Mucosa of stomach (tissue), 1 donor: ENCODE data around the gene MBD2.

ENCODE experiments used
- H3K27me3 ChIP-seq: one replicate; pipeline ENCODE4 v1.7.0; 2013; ENCODE audit warnings: mild to moderate bottlenecking, low read length; ENCODE audit not compliant: control insufficient read depth, insufficient read depth
- H3K36me3 ChIP-seq: one replicate; pipeline ENCODE4 v1.7.0; 2013; ENCODE audit warnings: low read length; ENCODE audit not compliant: control insufficient read depth, insufficient read depth
- H3K4me1 ChIP-seq: one replicate; pipeline ENCODE4 v1.7.0; 2013; ENCODE audit warnings: mild to moderate bottlenecking, low read length; ENCODE audit not compliant: control insufficient read depth, insufficient read depth
- H3K4me3 ChIP-seq: one replicate; pipeline ENCODE4 v1.7.0; 2013; ENCODE audit warnings: low read length
- H3K9ac ChIP-seq: one replicate; pipeline ENCODE4 v1.7.0; 2013; ENCODE audit warnings: mild to moderate bottlenecking, low read length, moderate library complexity
- H3K9me3 ChIP-seq: one replicate; pipeline ENCODE4 v1.7.0; 2013; ENCODE audit warnings: mild to moderate bottlenecking, low read length, moderate library complexity; ENCODE audit not compliant: control insufficient read depth
- donor health status: Pancreatic carcinoma.

Gene MBD2

DNA sequence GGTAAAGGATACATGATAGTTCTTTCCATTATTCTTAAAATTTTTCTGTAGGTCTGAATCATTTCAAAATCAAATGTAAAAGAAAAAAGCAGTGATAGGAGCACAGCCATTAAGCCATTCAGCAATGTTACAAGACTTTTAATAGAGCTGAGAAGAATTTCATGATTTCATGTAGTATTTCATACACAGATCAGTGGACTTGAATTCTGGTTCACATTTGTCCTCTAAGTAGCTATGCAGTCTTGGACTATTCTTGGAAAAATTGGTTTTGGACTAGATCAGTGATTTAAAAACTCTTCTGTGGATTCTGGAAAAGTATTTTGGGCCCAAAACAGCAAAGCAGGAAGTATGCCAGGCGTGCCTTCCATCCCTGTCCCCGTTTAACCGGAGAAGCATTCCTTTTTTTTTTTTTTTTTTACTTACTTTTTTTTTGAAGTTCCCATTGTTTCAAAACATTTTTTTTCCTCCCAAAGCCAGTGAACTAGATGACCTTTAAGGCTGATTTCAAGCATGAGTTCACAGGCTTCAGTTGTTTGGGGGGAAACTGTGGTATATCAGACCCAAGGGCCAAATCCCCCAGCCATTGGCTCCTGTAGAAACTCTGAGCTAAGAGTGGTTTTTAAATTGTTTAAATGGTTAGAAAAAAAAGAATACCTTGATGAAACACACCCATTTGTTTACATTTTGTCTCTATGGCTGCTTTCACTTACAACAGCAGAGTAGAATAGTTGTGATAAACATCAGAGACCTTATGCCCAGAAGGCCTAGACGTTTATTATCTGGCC lies 27.3 kb upstream of the MBD2 start:
- Histone ChIP-seq H3K27me3 (no peaks in the 10 kb centered on the region), H3K9ac (no peak overlapping the region), H3K9me3 (no peaks in the 10 kb centered on the region), H3K4me1 (no peaks in the 10 kb centered on the region), H3K36me3 (no peaks in the 10 kb centered on the region), H3K4me3 (no peak overlapping the region)

DNA sequence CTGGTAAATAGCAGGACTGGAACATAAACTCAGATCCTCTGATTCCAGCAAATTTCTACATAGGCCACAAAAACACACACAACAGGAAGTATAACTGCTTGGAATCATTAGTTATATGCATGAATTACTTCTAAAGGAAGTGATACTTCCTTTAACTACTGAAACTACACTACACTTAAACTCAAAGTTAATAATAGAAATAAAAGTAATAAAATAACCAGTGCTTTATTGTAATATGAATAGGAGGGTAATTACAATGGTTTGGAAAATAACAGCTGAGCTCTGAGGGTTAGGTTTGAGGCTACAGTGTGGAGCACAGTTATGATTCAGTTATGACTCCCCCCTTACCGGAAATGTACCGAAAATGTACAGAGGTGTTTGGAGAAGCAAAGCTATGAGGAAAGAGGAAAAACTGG lies 26.4 kb upstream of the MBD2 start:
- H3K4me3 ChIP-seq = no peak overlapping the region
- no peaks in the 10 kb centered on the region for H3K4me1 ChIP-seq
- H3K9ac ChIP-seq = no peak overlapping the region
- no peaks in the 10 kb centered on the region for H3K27me3 ChIP-seq
- no peaks in the 10 kb centered on the region for H3K36me3 ChIP-seq
- H3K9me3 ChIP-seq = no peaks in the 10 kb centered on the region

DNA sequence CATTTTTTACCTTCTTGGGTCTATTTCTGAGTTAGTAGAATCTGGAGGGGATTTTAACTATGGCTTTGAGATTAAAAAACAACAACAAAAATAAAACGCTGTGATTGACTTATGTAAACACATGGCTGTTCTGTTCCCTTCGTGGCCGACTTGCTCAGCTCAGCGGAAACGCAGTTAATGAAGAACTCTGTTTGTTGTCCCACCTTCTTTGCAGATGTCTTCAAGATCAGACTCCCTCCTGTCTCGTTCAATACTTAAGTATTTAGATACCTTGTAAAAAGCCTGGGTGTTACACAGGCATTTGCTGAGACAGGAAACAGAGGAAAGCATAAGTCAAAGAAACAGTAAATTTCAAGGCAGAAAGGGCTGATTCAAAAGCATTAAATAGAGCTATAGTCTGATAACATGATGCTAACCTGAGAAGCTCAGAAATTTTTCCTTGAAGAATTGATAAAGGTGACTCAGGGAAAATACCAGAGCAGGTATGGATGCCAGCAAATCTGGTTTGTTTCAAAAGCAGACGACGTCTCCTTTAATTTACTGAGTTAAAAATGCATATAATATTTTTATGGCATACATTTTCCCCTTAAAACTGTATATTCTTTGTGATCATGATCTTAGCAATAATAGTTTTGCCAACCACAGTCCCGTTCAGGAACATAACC lies 23.2 kb upstream of the MBD2 start:
- H3K27me3 ChIP-seq = no peaks in the 10 kb centered on the region
- H3K4me3 ChIP-seq = no peak overlapping the region
- H3K9ac ChIP-seq = no peak overlapping the region
- H3K36me3 ChIP-seq = no peaks in the 10 kb centered on the region
- no peaks in the 10 kb centered on the region for H3K4me1 ChIP-seq
- no peaks in the 10 kb centered on the region for H3K9me3 ChIP-seq

DNA sequence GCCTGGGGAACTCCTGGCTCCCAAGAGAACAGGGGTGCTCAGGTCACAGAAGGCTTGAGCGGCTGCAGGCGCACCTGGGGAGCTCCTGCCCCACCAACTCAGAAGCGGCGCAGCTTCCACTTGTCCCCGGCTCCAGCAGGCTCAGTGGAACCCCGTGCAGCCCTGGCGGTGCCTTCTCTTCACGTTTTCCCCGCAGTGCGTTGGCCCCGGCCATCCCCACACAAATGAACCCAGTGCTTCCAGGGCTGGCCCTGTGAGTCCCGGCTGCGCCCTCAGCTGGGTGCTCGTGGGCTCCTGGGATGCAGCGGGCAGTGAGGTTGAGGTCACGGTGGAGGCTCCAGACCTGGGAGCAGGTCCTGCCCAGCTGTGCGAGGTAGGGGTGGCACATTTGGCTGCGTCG lies 17.9 kb upstream of the MBD2 start:
- Histone ChIP-seq H3K4me1 (no peaks in the 10 kb centered on the region), H3K36me3 (no peaks in the 10 kb centered on the region), H3K4me3 (no peak overlapping the region), H3K9ac (no peak overlapping the region), H3K27me3 (no peaks in the 10 kb centered on the region), H3K9me3 (no peaks in the 10 kb centered on the region)

DNA sequence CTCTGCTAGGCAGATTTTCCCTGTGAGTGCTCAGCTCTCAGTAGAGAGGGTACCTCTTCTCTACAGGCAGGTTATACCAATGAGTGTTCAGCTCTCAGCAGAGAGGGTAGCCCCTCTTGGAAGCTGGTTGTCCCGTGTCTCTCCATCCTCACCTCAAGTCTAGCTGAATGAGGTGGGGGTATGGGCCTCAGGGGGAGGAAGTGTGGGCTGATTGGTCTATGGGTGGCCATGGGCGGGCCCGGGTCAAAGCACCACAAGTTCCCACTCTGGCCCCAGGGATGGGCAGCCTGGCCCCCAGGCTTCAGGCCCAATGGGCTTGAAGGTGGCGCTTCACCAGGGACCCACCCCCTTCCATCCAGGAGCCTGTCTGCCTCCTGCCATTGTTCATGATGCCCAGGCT lies 17.0 kb upstream of the MBD2 start:
- Histone ChIP-seq H3K4me1 (no peaks in the 10 kb centered on the region), H3K9ac (no peak overlapping the region), H3K36me3 (no peaks in the 10 kb centered on the region), H3K9me3 (no peaks in the 10 kb centered on the region), H3K27me3 (no peaks in the 10 kb centered on the region), H3K4me3 (no peak overlapping the region)

- H3K4me1 ChIP-seq = no peaks in the 10 kb centered on the region
- no peak overlapping the region for H3K4me3 ChIP-seq
- no peaks in the 10 kb centered on the region for H3K27me3 ChIP-seq
- no peak overlapping the region for H3K9ac ChIP-seq
- H3K36me3 ChIP-seq = no peaks in the 10 kb centered on the region
- no peaks in the 10 kb centered on the region for H3K9me3 ChIP-seq
These were observed 16.2 kb upstream of the MBD2 start for GRCh38 chr18:54240629-54241107.

DNA sequence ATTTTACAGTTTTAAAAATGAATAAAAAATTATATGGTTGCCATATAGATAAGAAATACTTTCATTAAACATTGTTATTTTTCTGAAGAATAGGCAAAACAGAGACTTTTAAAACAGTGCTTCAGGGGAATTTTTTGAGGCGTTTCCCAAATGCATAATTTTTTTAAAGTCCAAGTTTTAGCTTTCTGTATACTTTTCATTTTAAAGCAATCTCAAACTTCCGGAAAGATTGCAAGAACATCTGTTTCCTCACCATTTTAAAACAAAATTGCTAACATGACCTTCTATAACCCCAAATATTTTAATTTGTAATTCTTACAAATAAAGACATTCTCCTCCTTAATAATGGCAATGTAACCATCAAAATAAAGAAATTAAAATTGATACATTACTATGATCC lies 15.1 kb upstream of the MBD2 start:
- H3K36me3 ChIP-seq = no peaks in the 10 kb centered on the region
- H3K9me3 ChIP-seq = no peaks in the 10 kb centered on the region
- no peak overlapping the region for H3K4me3 ChIP-seq
- H3K27me3 ChIP-seq = no peaks in the 10 kb centered on the region
- no peaks in the 10 kb centered on the region for H3K4me1 ChIP-seq
- no peak overlapping the region for H3K9ac ChIP-seq

DNA sequence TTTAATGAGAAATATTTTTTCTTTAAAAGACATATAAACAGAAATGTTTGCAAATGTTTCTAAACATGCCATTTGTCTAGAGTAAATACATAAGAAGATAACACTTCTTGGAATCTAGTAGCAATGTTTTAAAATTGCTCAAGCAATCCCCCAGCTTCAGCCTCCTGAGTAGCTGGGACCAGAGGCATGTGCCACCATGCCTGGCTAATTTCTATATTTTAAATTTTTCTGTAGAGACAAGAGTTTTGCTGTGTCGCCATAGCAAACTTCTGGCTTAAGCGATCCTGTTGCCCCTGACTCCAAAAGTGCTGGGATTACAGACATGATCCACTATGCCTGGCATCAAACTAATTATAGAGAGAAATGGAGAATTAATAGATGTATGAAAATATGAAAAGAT lies 14.6 kb upstream of the MBD2 start:
- no peaks in the 10 kb centered on the region for H3K27me3 ChIP-seq
- no peak overlapping the region for H3K4me3 ChIP-seq
- H3K9me3 ChIP-seq = no peaks in the 10 kb centered on the region

DNA sequence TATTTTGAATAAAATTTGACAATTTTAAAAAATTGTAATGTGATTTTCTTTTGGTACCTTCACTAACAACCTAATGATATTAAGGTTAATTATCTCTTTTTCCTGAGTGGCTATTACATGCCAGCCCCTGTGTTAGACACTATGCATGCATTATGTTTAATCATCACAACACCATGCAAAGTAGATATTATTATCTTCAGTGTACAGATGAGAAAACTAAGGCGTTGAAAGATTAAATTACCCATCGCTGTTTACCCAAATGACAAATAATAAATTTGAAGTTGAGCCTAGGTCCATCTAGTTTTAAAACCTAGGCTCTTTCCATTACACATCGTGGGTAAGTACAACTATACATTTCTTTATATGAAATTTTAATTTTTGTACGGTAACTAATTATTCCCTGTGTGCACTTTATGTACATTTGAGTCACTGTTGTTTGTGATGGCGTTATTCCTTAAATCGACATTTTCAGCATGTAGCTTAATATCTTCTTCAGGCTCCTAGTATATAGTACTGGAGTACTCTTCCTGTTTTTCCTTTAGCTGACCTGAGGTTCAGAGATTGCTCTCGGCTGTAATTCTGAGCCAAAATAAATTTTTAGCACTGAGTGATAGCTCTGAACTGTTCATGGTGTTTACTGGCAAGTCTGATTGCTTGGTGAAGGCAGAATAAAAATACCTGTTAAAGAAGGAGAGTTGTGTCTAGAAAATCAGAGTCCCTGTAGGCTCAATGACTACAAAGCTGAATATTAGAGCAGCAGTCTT lies 13.9 kb upstream of the MBD2 start:
- Histone ChIP-seq H3K4me1 (no peaks in the 10 kb centered on the region), H3K4me3 (no peak overlapping the region)

More for the DNA sequence above, 14.6 kb upstream of the MBD2 start:
- no peaks in the 10 kb centered on the region for H3K4me1 ChIP-seq
- H3K9ac ChIP-seq = no peak overlapping the region
- H3K36me3 ChIP-seq = no peaks in the 10 kb centered on the region

GRCh38 chr18:54235871-54236270 lies 11.4 kb upstream of the MBD2 start:
- H3K9me3 ChIP-seq = no peaks in the 10 kb centered on the region
- no peaks in the 10 kb centered on the region for H3K36me3 ChIP-seq
- no peaks in the 10 kb centered on the region for H3K4me1 ChIP-seq
- H3K27me3 ChIP-seq = no peaks in the 10 kb centered on the region
- H3K4me3 ChIP-seq = no peak overlapping the region
- no peak overlapping the region for H3K9ac ChIP-seq

More for the DNA sequence above, 13.9 kb upstream of the MBD2 start:
- no peaks in the 10 kb centered on the region for H3K36me3 ChIP-seq
- H3K27me3 ChIP-seq = no peaks in the 10 kb centered on the region
- H3K9ac ChIP-seq = no peak overlapping the region
- H3K9me3 ChIP-seq = no peaks in the 10 kb centered on the region

- Histone ChIP-seq H3K4me3 (no peak overlapping the region), H3K9ac (no peak overlapping the region), H3K36me3 (no peaks in the 10 kb centered on the region), H3K27me3 (no peaks in the 10 kb centered on the region), H3K9me3 (no peaks in the 10 kb centered on the region), H3K4me1 (no peaks in the 10 kb centered on the region)
These were observed 9.3 kb upstream of the MBD2 start for GRCh38 chr18:54233747-54234146.

GRCh38 chr18:54233228-54233625 lies 8.8 kb upstream of the MBD2 start:
- Histone ChIP-seq H3K9me3 (no peaks in the 10 kb centered on the region), H3K27me3 (no peaks in the 10 kb centered on the region), H3K36me3 (no peaks in the 10 kb centered on the region), H3K4me3 (no peak overlapping the region), H3K9ac (no peak overlapping the region), H3K4me1 (no peaks in the 10 kb centered on the region)
